Ovary (tissue), 3 donors: ENCODE measurements around the gene SLC38A9.

Source experiments
- EP300 ChIP-seq: sonication (generic); formaldehyde crosslinking; IDR thresholded peaks from one replicate; pipeline ENCODE4 v1.6.1; 2017; ENCODE audit warnings: antibody characterized with exemption
- POLR2A ChIP-seq: fragments of 450-650 bp; IDR thresholded peaks from one replicate; pipeline ENCODE4 v1.6.1; 2017; ENCODE audit warnings: antibody characterized with exemption, mild to moderate bottlenecking, moderate library complexity
- TF ChIP-seq, protein P1 (sequence below), 3 donors: fragments of 450-650 bp in 2 of 3; fragments of 200-600 bp in 1 of 3; IDR thresholded peaks; one replicate each; pipeline versions ENCODE4 v1.5.1 to v1.8.0; 2016 to 2022; ENCODE audit warnings: antibody characterized with exemption in 3 of 3, mild to moderate bottlenecking in 1 of 3
- donor health status: DM: no; HTN: no; CAD: no.

GRCh38 chr5:55600497-55601203, 111.5 kb downstream of the SLC38A9 start:
- TF ChIP-seq, protein P1, sequence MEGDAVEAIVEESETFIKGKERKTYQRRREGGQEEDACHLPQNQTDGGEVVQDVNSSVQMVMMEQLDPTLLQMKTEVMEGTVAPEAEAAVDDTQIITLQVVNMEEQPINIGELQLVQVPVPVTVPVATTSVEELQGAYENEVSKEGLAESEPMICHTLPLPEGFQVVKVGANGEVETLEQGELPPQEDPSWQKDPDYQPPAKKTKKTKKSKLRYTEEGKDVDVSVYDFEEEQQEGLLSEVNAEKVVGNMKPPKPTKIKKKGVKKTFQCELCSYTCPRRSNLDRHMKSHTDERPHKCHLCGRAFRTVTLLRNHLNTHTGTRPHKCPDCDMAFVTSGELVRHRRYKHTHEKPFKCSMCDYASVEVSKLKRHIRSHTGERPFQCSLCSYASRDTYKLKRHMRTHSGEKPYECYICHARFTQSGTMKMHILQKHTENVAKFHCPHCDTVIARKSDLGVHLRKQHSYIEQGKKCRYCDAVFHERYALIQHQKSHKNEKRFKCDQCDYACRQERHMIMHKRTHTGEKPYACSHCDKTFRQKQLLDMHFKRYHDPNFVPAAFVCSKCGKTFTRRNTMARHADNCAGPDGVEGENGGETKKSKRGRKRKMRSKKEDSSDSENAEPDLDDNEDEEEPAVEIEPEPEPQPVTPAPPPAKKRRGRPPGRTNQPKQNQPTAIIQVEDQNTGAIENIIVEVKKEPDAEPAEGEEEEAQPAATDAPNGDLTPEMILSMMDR (IDR thresholded peaks at IDR 0.05), result no peak
- TF ChIP-seq POLR2A (no peak), EP300 (no peak)
